Type B pancreatic cell (in vitro differentiated cells): ENCODE data around the gene SLC38A4. TPM values are rescaled to one million over a fixed set of nuclear protein-coding genes. Genes with fewer than 3 reads are reported as not detected.

Experiments used
- DNase-seq: peaks from one replicate; pipeline ENCODE4 v3.0.0; 2021; ENCODE audit warnings: mixed read lengths; ENCODE audit not compliant: unreplicated experiment; ENCODE audit errors: extremely low spot score
- H3K27ac Mint-ChIP-seq: 2 replicates; pipeline ENCODE4 v1.8.0; 2021; ENCODE audit warnings: mild to moderate bottlenecking, mixed read lengths
- H3K27me3 Mint-ChIP-seq: 2 replicates; pipeline ENCODE4 v1.8.0; 2021; ENCODE audit warnings: mixed read lengths
- H3K36me3 Mint-ChIP-seq: 2 replicates; pipeline ENCODE4 v1.8.0; 2021; ENCODE audit warnings: mixed read lengths
- H3K4me1 Mint-ChIP-seq: one replicate; pipeline ENCODE4 v1.8.0; 2021; ENCODE audit warnings: mixed read lengths; ENCODE audit not compliant: unreplicated experiment
- H3K4me3 Mint-ChIP-seq: 2 replicates; pipeline ENCODE4 v1.8.0; 2021; ENCODE audit warnings: mild to moderate bottlenecking, mixed read lengths
- H3K9me3 Mint-ChIP-seq: 2 replicates; pipeline ENCODE4 v1.8.0; 2021; ENCODE audit warnings: mixed read lengths
- CTCF ChIP-seq: fragments of 200-600 bp; sonication (generic); conservative IDR thresholded peaks from 2 replicates; pipeline ENCODE4 v1.5.0; 2021; ENCODE audit warnings: antibody characterized with exemption, mild to moderate bottlenecking
- long read RNA-seq: library from polyadenylated mRNA; unstranded; transcript quantifications from one replicate; pipeline ENCODE4 v2.0.0, GENCODE V29; 2020
- total RNA-seq: library from RNA; stranded (reverse); gene quantifications from 2 replicates; pipeline ENCODE4 v1.2.1, GENCODE V29; 2021; ENCODE audit warnings: low replicate concordance

SLC38A4 gene, protein sequence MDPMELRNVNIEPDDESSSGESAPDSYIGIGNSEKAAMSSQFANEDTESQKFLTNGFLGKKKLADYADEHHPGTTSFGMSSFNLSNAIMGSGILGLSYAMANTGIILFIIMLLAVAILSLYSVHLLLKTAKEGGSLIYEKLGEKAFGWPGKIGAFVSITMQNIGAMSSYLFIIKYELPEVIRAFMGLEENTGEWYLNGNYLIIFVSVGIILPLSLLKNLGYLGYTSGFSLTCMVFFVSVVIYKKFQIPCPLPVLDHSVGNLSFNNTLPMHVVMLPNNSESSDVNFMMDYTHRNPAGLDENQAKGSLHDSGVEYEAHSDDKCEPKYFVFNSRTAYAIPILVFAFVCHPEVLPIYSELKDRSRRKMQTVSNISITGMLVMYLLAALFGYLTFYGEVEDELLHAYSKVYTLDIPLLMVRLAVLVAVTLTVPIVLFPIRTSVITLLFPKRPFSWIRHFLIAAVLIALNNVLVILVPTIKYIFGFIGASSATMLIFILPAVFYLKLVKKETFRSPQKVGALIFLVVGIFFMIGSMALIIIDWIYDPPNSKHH
- total RNA-seq: 11.8 and 14.4 TPM in 2 replicates
- long read RNA-seq, partial matches to known transcripts: 1 of 10 reads
- long read RNA-seq, other reads (novel, unspliced or antisense): 6 of 10 reads

DNA sequence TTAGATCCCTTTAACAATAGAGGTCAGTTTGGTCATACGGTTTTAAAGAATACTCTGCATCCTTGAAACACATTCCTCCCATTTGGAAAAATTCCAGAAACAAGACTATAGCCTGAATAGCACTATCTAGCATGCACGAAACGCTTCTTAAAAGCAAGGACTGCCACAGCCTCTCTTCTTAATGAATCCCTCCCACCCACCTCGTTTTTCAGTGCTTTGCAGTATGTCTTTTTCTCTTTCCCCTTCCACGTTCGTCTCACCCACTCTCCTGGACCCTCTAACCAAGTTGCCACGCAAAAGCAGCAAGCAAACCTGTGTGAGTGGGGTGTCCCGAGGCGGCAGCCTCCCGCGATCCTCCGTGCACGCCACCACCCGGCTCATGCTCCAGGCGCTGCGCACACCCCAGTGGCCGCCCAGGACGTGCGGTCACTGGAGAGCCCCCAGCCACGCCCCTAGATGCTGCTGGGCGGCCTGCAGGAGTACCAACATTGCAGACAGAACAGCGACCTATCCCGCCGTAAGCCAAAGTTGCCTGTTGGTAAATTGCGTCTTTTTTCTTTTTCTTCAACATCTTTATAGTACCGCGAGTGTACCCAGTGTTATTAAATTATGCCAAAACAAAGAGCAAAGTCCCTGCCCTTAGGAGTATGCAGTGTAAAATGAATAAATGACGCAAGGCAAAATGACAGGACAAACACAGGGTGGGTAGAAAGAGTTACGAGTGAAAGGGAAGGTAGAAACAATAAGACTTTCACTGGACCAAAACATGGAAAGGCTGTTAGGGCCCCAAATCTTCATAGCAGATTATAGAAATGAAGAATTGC is at the start of gene SLC38A4:
Gene SLC38A4, minus strand, starts transcription at position 407 of the 824 bp plus-strand sequence. CDS start 32,926 bp downstream, outside the sequence.
- TF ChIP-seq CTCF: peak; percentile 53
- Mint-ChIP-seq H3K9me3 (no peaks in the 10 kb centered on the region), H3K4me3 (peak within 1 kb of the TSS; percentile 87), H3K27ac (peak within 1 kb of the TSS; percentile 42), H3K36me3 (no peaks in the 10 kb centered on the region), H3K27me3 (peaks cover 64% of the 10 kb centered on the region), H3K4me1 (peaks cover 14% of the 10 kb centered on the region)
- no peak for DNase-seq

- H3K27ac Mint-ChIP-seq: no peak overlapping the region
- no peak for TF ChIP-seq CTCF
- H3K4me1 Mint-ChIP-seq: no peaks in the 10 kb centered on the region
- H3K36me3 Mint-ChIP-seq: no peaks in the 10 kb centered on the region
- H3K27me3 Mint-ChIP-seq: peaks cover 6% of the 10 kb centered on the region
- H3K4me3 Mint-ChIP-seq: no peak overlapping the region
- DNase-seq: no peak
- peaks cover 4% of the 10 kb centered on the region for H3K9me3 Mint-ChIP-seq
Observed at GRCh38 chr12:46875095-46875494, 49.3 kb upstream of the SLC38A4 start.

GRCh38 chr12:46874642-46875041 is 48.8 kb upstream of the SLC38A4 start:
- Mint-ChIP-seq H3K4me3 (no peak overlapping the region), H3K36me3 (no peaks in the 10 kb centered on the region), H3K27ac (no peak overlapping the region), H3K27me3 (peaks cover 2% of the 10 kb centered on the region), H3K4me1 (no peaks in the 10 kb centered on the region), H3K9me3 (peaks cover 4% of the 10 kb centered on the region)
- TF ChIP-seq CTCF: no peak
- no peak for DNase-seq

DNA sequence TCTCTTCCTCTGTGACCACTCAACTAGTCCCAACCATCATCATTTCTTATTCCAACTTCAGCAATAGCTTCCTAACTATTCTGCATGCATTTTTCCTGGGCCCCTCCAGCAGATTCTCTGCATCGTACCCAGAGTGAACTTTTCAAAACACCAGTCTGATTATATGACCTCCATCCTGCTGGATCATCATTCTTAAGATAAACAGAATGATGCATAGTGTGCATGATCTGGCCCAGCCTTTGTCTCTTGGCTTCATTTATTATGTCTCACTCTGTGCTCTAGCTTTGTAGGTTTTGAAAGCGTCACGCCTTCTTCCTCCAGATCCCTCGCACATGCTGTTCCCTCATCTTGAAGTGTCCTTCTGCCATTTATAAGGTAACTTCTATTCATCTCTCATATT is 46.3 kb upstream of the SLC38A4 start:
- Mint-ChIP-seq H3K27ac (no peak overlapping the region), H3K4me3 (no peak overlapping the region)

More for the DNA sequence above, 46.3 kb upstream of the SLC38A4 start:
- no peaks in the 10 kb centered on the region for H3K4me1 Mint-ChIP-seq
- no peaks in the 10 kb centered on the region for H3K27me3 Mint-ChIP-seq
- H3K36me3 Mint-ChIP-seq: no peaks in the 10 kb centered on the region
- TF ChIP-seq CTCF: no peak
- DNase-seq: no peak
- no peaks in the 10 kb centered on the region for H3K9me3 Mint-ChIP-seq
